Measurements from ENCODE around the gene METTL15.
"Not testable (repeated sequence)": the region's sequence is repeated elsewhere in the genome, so short reads cannot be mapped to it uniquely, and the experiment has no call there.

Gene METTL15

GRCh38 chr11:28099715-28100114 lies 8.5 kb upstream of the METTL15 start:
- no peak for TF ChIP-seq CTCF (IDR thresholded peaks at IDR 0.05; ENCODE audit: low read depth, low read length)
- TF ChIP-seq EZH2phosphoT487 (IDR thresholded peaks at IDR 0.05; ENCODE audit: low read depth), result no peak
- Histone ChIP-seq H2AFZ (ENCODE audit: low read depth, low read length) (no peak overlapping the region), H3K4me2 (ENCODE audit: low read length) (no peak overlapping the region), H3K4me3 (ENCODE audit: low read length) (no peak overlapping the region), H3K36me3 (replicated peaks; ENCODE audit: low read depth, low read length) (peaks cover 19% of the 10 kb centered on the region), H3K9ac (ENCODE audit: low read length) (no peak overlapping the region), H3K4me1 (ENCODE audit: low read length) (no peaks in the 10 kb centered on the region), H3K79me2 (ENCODE audit: low read length) (peaks cover 72% of the 10 kb centered on the region), H3K9me3 (ENCODE audit: insufficient read depth, low read length) (no peaks in the 10 kb centered on the region), H3K27ac (ENCODE audit: low read length) (no peak overlapping the region), H4K20me1 (ENCODE audit: insufficient read depth, low read length) (peaks cover 8% of the 10 kb centered on the region; the same call in 1 of the 2 replicates), H3K27me3 (ENCODE audit: low read depth, low read length) (no peaks in the 10 kb centered on the region)

GRCh38 chr11:28100665-28101064 lies 7.5 kb upstream of the METTL15 start:
- no peak overlapping the region for H3K4me2 ChIP-seq (ENCODE audit: low read length)
- H3K4me3 ChIP-seq (ENCODE audit: low read length), result no peak overlapping the region
- no peaks in the 10 kb centered on the region for H3K9me3 ChIP-seq (ENCODE audit: insufficient read depth, low read length)
- no peak overlapping the region for H3K27ac ChIP-seq (ENCODE audit: low read length)
- TF ChIP-seq EZH2phosphoT487 (IDR thresholded peaks at IDR 0.05; ENCODE audit: low read depth), result no peak
- no peak overlapping the region for H2AFZ ChIP-seq (ENCODE audit: low read depth, low read length)
- H3K36me3 ChIP-seq (replicated peaks; ENCODE audit: low read depth, low read length), result peaks cover 10% of the 10 kb centered on the region
- peaks cover 3% of the 10 kb centered on the region for H3K4me1 ChIP-seq (ENCODE audit: low read length)
- peaks cover 8% of the 10 kb centered on the region; the same call in 1 of the 2 replicates for H4K20me1 ChIP-seq (ENCODE audit: insufficient read depth, low read length)
- peaks cover 74% of the 10 kb centered on the region for H3K79me2 ChIP-seq (ENCODE audit: low read length)
- H3K9ac ChIP-seq (ENCODE audit: low read length), result no peak overlapping the region
- no peaks in the 10 kb centered on the region for H3K27me3 ChIP-seq (ENCODE audit: low read depth, low read length)

- not testable (repeated sequence) for H4K20me1 ChIP-seq (ENCODE audit: insufficient read depth, low read length); H3K4me2 ChIP-seq (ENCODE audit: low read length)
Measured at GRCh38 chr11:28102300-28102699, 5.9 kb upstream of the METTL15 start.

GRCh38 chr11:28104425-28104824 lies 3.8 kb upstream of the METTL15 start:
- Histone ChIP-seq H3K79me2 (ENCODE audit: low read length) (peaks cover 93% of the 10 kb centered on the region), H3K27ac (ENCODE audit: low read length) (no peak overlapping the region), H4K20me1 (ENCODE audit: insufficient read depth, low read length) (peaks cover 8% of the 10 kb centered on the region; the same call in 1 of the 2 replicates), H3K9me3 (ENCODE audit: insufficient read depth, low read length) (no peaks in the 10 kb centered on the region), H2AFZ (ENCODE audit: low read depth, low read length) (no peak overlapping the region), H3K27me3 (ENCODE audit: low read depth, low read length) (no peaks in the 10 kb centered on the region), H3K4me2 (ENCODE audit: low read length) (no peak overlapping the region), H3K4me3 (ENCODE audit: low read length) (no peak overlapping the region), H3K9ac (ENCODE audit: low read length) (no peak overlapping the region), H3K4me1 (ENCODE audit: low read length) (peaks cover 23% of the 10 kb centered on the region), H3K36me3 (replicated peaks; ENCODE audit: low read depth, low read length) (peaks cover 2% of the 10 kb centered on the region)
- TF ChIP-seq EZH2phosphoT487 (IDR thresholded peaks at IDR 0.05; ENCODE audit: low read depth) (no peak), CTCF (IDR thresholded peaks at IDR 0.05; ENCODE audit: low read depth, low read length) (no peak)

More at GRCh38 chr11:28102300-28102699, 5.9 kb upstream of the METTL15 start:
- H3K4me1 ChIP-seq (ENCODE audit: low read length), result peaks cover 17% of the 10 kb centered on the region
- not testable (repeated sequence) for H3K27me3 ChIP-seq (ENCODE audit: low read depth, low read length); H3K4me3 ChIP-seq (ENCODE audit: low read length); H2AFZ ChIP-seq (ENCODE audit: low read depth, low read length); H3K36me3 ChIP-seq (replicated peaks; ENCODE audit: low read depth, low read length); H3K27ac ChIP-seq (ENCODE audit: low read length); H3K9ac ChIP-seq (ENCODE audit: low read length); H3K9me3 ChIP-seq (ENCODE audit: insufficient read depth, low read length)
- peaks cover 89% of the 10 kb centered on the region for H3K79me2 ChIP-seq (ENCODE audit: low read length)

- peaks cover 2% of the 10 kb centered on the region; the same call in 1 of the 2 replicates for H4K20me1 ChIP-seq (ENCODE audit: insufficient read depth, low read length)
- peaks cover 2% of the 10 kb centered on the region for H3K36me3 ChIP-seq (replicated peaks; ENCODE audit: low read depth, low read length)
- H2AFZ ChIP-seq (ENCODE audit: low read depth, low read length), result no peak overlapping the region
- no peak overlapping the region for H3K4me3 ChIP-seq (ENCODE audit: low read length)
- H3K9me3 ChIP-seq (ENCODE audit: insufficient read depth, low read length), result no peaks in the 10 kb centered on the region
- H3K27ac ChIP-seq (ENCODE audit: low read length), result no peak overlapping the region
- no peak for TF ChIP-seq CTCF (IDR thresholded peaks at IDR 0.05; ENCODE audit: low read depth, low read length)
- H3K4me1 ChIP-seq (ENCODE audit: low read length), result peaks cover 29% of the 10 kb centered on the region
- no peaks in the 10 kb centered on the region for H3K27me3 ChIP-seq (ENCODE audit: low read depth, low read length)
- H3K9ac ChIP-seq (ENCODE audit: low read length), result no peak overlapping the region
- H3K4me2 ChIP-seq (ENCODE audit: low read length), result no peak overlapping the region
- H3K79me2 ChIP-seq (ENCODE audit: low read length), result peaks cover 93% of the 10 kb centered on the region
Measured at GRCh38 chr11:28104984-28105383, 3.2 kb upstream of the METTL15 start.
